Measurements from ENCODE around the gene IL25.

IL25 gene

DNA sequence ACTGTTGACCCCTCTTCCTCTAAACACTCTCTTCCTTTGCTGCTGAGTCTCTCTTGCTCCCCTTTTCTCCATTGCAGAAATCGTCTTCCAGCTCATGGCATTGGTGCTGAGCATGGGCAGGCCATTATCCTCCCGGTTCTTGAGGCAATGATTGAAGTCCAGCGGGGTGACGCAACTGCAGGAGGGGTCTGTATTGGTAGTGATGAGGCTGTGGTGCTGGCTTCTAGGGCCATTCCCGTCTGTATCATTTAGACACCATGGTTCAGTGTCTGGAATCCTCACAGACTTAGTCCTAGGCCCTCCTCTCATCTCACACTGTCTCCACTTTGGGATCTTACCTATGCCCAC, 19.2 kb upstream of the IL25 start:
- no peak for DNase-seq (ENCODE audit: low read depth)

DNA sequence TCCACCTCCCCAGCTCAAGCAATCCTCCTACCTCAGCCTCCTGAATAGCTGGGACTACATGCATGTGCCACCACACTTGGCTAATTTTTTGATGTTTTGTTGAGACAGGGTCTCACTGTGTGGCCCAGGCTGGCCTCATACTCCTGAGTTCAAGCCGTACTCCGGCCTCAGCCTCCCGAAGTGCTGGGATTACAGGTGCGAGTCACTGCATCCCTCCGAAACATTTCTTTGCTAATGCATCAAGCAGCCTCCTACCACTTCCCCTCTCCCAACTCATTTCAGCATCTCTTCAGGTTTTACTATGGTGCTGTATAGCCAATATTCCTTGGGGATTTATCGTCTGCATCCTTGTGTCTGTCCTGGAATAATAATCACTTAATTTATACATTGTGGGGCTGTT, 17.6 kb upstream of the IL25 start:
- no peak for DNase-seq (ENCODE audit: low read depth)

DNA sequence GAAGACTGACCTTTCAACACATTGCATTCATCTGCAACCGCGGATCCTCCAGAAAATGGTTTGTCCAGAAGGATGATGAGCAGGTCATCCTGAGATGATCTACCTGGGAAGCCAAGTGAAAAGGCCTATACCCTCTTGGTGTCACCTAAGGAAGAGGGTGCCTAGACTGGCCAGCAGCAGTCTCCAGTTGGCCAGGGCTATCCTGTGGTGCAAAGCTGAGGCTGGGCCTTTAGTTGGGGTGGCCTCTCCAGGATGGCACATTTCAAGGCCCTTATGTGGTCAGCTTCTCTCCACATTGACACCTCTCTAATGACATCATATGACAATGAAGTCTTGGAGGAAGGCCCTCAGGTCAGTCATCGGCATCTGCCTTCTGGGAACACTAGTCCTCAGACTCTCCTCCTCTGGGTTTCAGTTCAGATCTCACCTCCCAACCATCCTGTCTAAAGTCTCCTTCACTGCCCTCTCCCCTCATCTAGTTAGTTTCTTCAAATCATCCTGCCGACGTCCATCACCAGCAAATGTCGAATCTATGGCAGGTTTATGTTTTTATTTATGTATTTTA, 16.7 kb upstream of the IL25 start:
- no peak for DNase-seq (ENCODE audit: low read depth)

DNA sequence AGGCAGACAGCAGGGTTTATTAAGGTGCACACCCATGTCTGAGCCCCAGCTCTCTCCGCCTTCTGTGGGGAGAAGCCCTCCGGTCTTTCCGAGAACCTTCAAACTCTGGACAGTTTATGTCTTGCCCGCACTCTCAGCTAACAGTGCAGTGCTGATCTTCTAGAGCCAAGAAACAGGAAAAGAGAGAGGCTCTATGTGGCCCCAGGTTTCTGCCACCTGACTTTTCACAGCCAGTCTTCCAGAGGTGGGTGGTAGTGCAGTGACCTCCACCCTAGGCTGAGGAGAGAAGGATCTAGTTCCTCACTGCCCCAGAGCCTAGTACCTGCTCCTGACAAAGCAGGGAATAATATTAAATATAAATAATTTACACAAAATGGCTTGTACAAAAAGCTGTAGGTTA, 15.9 kb upstream of the IL25 start:
- no peak for DNase-seq (ENCODE audit: low read depth)

DNA sequence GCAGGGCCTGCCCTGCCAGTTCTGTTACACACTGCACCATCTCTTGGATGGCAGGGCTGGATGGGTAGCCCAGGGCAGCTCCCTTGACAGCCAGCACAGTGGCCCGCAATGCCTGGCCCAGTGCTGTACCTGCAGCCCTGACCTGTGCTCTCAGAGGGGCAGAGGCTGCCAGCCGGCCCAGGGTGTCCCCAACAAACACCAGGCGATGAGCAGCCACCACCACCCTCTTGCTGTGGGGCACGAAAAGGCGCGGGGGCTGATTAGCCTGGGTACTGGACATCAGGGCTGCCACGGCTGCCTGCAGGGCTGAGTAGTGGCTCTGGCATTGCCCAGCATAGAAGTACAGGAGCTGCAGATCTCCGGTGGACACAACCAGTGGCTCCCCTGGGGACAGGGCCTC, 15.3 kb upstream of the IL25 start:
- no peak for DNase-seq (ENCODE audit: low read depth)

DNA sequence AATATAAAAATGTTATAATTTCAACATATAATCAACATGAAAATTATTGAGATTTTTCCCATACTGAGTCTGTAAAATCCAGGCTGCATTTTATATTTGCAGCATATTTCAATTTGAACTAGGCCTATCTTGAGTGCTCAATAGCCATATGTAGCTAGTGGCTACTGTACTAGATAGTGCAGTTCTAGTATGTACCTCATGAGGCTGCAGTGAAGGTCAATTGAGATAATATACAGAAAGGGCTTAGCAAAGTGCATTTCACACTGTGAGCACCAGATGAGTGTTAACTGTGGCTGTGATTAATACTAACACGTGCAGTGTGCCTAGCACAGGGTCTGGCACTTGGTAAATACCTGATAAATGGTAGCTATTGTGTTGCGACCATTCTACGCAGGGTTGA, 14.6 kb upstream of the IL25 start:
- no peak for DNase-seq (ENCODE audit: low read depth)

DNA sequence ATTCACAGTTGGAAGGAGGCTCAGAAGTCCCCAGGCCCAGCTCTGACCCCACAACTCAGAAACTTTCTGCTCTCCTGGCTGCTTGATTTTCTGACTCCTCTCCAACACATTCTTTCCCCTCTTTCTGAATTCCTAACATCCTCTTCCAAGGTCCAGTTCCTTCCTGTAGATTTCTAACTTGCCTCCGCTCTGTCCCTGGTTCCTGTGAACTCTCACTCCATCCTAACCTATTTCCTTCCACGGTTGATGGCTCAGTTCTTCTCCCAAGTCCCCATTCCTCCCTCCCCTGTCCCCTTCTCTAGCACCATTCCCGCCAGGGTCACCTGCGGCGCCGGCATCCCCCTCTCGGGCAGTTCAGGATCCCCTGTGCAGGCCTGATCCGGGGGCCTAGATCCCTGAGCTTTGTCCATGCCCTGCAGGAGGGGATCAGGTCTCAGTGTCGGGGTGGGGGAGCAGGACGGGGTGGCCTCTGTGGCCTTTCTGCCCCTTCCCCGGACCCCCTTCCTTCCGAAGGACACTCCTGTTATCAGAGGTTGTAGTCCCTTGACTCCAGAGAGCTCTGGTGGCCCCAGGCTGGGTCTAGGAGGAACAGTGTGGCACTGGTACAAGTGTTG, 13.9 kb upstream of the IL25 start:
- no peak for DNase-seq (ENCODE audit: low read depth)

DNA sequence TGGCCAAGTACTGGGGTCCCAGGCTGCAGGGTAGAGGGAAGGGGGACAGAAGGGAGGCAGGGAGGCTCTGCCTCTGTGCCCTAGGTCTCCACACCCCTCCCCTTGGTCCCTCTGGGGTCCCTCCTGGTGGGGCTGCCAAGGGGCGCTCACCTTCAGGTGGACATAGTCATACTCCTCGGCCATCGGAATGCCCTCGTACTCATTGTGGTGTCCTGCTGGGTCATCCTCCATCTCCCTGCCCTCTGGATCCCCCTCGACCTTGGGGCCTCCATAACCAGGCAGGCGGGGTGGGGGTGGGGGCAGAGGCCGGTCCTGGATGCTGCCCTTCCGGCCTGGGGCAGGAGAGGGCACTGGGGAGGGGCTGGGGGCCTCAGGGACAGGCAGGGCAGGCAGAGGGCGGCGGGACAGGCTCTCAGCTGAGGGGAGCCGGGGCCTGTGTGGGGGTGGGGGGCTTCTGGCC, 13.4 kb upstream of the IL25 start:
- no peak for DNase-seq (ENCODE audit: low read depth)

DNA sequence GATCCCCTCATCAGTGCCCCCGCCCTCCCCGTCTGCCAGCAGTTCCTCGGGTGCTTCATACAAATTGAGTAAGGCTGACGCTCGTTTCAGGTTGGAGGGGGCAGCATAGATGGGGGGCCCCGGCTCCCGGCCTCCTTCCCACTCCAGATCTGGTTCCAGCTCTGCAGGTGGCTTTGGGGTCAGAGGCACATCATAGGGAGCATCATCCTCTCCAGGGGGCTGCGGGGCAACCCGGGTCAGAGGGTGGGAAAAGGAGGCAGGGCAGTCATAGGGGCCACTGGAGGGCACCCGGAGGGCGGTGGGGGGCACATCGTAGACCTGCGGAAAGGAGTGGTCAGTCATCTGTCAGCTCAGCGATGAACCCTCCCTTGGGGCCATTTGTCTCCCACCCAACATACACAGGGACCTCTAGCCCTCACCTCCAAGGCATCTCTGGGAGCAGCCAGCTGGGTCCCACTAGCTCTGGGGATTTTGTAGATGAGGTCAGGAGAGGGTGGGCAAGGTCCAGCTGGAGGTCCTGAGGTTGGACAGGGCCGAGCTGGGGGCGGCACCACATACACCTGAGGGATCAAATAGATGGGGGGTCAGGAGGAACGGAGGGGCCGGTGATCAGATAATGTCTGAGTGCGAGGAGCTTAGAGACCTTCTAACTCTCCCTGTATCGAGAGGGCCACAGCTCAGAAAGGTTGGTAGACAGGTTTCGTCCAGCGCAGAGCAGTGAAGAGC, 12.7 kb upstream of the IL25 start:
- no peak for DNase-seq (ENCODE audit: low read depth)

DNA sequence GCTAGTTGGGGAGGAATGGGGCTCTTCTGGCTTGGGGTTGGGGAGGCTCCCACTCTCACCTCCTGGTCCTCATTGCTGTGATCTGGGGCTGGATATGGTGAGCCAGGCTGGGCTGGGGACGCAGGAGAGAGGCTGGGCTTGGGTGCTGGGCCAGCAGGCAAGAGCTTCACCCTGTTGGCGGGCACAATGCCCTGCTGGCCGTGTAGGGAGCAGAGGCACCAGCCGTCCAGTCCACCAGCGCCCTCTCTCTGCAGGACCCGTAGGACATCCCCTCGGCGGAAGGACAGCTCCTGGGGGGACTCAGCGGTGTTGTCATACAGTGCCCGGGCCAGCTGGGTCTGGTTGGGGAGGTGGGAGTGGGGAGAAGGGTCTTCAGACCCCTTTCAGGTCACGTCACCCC, 12.1 kb upstream of the IL25 start:
- DNase-seq (ENCODE audit: low read depth) = no peak

DNA sequence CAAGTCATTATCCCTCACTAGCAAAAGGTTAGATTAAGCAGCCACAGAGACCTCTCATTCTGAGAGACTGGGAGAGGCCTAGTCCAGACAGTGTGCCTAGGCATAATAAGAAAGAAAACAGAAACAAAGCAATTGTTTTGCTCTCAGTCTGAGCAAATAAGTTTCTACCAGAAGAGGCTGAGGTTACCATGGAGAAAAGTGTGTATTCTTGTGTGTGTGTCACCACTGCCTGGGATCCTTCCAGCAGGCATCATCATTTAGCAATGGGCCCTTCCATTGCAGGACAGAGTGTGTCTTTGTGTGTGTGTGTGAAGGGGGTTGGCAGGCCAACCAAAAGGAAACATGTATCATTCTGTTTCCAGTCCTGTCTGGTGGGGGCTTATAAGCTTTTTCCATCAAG, 11.3 kb upstream of the IL25 start:
- DNase-seq (ENCODE audit: low read depth) = no peak

DNA sequence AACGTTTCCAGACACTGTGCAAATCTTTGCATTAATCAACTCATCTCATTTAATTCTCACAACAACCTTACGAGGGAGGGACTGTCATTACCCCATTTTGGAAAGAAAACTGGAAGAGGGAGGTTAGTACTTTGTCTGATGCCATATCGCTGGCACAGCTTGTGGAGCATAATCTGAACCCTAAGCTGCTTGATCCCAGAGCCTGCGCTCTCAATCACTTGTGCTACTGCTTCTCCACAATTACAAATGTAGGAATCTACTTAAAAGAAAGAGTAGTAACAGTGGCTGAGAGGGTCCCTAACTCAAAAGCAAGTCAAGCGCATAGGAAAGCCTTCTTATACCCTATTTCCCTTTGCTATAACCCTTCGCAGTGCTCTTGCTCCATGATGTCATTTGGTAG, 10.8 kb upstream of the IL25 start:
- DNase-seq (ENCODE audit: low read depth) = no peak

DNA sequence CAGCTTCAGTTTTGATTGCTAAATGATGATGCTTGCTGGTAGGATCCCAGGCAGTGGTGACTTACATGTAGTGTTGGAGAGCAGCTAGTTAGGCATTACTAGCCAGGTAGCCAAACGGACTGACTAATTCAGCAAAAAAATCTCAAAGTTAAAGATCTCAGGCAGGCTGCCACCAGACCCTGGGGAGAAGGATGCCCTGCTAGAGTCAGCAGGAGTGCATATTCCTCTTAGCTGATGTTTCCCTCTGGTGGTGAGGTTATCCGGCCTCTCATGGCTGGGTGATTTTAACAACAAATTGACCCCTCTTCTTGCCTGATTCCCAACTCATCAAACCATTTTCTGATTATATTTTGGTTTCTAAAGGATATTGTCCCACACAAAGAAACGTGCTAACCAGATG, 10.4 kb upstream of the IL25 start:
- no peak for DNase-seq (ENCODE audit: low read depth)

DNA sequence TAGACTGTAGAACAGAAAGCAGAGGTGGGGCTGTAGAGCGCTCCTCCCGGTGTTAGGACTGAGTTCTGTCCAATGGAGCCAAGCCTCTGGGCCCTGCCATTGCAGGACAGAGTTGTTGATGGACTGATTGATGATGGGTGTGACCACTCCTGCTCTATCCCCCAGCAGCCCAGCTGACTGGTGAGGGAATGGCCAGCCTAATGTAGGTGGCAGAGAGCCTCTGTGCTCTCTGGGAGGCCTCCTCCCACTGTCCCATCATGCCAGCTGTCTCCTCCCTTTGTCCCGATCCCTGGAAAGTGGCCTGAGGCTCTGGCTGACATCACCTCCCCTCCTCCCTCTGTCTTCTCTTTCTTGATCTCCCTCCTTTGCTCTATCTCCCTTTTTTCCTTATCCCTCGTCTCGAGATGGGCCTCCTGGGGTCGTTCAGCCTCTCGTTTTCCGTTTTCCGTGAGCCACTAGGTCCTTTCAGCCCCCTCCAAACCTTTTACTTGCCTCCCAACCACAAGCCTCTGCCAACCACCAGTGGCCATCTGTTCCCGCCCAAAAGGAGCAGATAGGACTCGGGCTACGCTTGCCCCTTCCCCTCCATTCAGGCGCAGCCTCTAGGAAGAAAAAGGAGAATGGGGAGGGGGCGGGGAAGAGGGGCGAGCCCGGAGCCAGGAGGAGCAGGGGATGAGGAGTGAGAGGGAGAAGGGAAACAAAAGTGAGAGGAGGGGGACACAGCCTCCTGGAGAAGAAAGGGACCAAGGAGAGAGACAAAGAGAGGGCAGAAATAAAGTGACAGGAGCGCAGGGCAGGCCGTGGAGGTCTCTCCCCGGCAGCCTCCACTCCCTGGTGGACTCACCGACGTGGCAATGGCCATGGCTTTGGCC, 8.2 kb upstream of the IL25 start:
- no peak for DNase-seq (ENCODE audit: low read depth)

DNA sequence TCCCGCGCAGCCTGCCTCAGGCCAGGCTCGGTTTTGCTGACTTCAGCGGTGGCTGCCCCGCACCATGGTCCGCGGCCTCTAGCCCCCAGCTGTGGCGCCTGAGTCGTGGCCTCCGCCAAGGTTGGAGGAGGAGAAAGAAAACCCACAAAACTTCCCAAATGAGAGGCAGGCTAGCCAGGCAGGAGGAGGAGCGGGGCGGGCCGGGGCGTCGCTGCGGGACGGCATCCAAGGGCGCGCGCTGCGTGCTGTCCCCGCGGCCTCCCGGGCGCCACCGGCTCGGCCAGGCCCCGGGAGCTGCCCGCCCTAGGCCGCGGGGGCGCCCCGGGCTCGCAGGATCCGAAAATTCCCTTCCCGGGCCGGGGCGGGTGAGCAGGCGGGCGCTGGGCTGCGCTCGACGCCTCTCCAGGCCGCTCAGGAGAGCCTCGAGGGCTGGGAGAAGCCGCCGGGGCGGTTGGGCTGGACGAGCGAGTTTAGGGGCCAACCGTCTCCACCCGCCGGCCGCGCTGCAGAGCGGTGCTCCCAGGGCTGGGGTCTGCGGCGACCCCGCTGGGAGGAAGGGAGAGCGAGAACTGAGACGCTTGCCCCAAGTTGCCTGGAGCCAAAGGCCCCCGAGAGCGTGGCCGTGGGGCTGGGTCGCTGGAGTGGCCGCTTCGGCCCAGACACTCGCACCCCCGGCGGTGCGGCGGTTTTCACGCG, 7.4 kb upstream of the IL25 start, which contains the start of gene EFS:
Gene EFS, minus strand, starts transcription at position 137 of the 696 bp plus-strand sequence. CDS start 147 bp downstream, outside the sequence.
- no peak for DNase-seq (ENCODE audit: low read depth)

DNA sequence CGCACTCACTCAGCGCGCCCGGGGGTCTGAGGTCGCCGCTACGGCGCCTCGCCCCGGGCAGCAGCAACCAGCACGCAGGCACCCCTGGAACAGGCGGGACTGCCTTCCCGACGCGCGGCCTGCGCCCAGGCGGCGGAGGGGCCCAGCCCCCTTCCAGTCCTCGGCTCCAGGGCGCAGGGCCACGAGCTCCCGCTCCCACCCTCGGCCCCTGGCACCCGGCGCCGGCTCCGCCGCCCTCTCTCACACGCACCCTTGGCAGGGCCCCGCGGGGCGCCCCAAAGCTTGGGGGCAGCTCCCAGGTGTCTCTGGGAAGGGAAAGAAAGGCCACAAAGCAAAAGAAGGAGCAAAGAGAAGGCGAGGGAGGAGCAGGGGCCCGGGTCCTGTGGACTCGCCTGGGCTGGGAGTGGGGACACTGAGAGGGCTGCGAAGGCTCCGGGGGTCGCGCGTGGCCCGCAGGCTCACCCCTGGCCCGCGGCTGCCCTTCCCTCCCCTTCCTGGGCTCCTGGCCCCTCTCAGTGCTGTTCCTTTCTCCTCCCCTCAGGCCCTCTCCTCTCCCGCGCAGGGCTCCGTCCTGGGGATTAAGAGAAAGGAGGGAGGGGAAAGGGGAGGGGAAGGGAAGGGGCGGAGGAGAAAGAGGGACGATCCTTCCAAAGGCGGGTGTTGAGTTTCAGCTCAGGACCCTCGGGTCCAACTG, 6.7 kb upstream of the IL25 start:
- no peak for DNase-seq (ENCODE audit: low read depth)

DNA sequence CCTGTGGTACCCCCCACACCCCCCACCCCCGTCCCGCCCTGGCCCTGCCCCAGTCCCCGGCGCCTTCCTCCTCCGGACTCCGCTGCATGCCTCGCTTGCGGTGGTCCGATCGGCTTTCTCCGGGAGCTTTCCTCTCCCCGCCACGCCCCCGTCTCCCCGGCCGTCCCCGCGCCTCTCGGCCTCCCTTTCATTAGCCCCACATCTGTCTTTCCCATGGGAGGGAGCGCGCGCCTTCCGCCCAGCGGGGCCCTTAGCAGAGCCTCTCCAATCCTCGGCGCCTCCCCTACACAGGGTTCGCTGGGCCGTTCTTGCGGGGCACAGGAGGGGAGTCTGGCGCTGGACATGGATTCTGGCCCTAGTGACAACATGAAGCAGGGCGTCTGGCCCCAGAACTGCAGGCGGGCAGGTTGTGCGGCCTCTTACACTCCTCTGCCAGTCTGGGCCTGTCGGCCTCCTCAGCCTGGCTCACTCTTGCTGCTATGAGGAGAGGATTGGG, 6.1 kb upstream of the IL25 start:
- DNase-seq (ENCODE audit: low read depth) = no peak

DNA sequence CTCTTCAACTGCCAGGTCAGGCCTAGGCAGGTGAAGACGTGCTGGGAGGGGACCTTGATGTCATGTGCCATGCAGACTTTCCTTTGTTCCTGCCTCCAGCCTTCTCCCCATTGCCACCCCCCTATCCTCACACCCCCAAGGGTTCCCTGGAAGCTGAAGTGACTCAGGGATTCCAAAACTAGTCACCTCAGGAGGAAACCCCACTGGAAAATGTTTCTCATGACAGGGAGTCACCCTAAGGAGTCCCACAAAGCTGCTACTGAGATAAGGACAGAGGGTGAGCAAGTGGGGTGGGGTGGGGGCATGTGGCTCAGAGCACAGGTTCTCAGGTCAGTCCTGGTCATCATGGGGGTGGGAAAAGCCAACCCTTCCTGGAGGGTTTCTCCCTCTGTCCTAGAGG, 2.4 kb upstream of the IL25 start:
- no peak for DNase-seq (ENCODE audit: low read depth)

DNA sequence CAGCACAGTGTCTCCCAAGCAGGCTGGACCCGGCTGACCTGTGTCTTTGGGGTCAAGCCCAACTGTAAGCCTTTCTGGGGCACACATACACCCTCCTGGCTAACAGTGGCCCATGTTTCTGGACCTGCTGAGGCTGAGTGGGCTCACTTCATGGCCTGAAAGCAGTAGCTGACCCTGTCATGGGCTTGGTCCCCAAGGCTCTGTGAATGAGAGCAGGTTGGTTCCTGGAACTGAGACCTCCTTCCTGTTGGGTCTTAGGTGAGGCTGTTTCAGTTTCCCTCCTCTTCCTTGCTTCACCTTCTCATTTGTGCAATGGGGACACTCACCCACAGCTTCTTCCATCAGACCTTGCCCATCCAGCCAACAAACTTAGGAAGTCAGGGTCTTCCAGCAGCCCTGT, 744 bp upstream of the IL25 start:
- no peak for DNase-seq (ENCODE audit: low read depth)

DNA sequence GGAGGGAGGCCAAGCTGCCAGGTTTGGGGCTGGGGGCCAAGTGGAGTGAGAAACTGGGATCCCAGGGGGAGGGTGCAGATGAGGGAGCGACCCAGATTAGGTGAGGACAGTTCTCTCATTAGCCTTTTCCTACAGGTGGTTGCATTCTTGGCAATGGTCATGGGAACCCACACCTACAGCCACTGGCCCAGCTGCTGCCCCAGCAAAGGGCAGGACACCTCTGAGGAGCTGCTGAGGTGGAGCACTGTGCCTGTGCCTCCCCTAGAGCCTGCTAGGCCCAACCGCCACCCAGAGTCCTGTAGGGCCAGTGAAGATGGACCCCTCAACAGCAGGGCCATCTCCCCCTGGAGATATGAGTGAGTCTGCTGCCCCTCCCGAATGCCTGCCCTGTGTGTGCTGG, 432 bp downstream of the IL25 start:
- DNase-seq (ENCODE audit: low read depth) = no peak

DNA sequence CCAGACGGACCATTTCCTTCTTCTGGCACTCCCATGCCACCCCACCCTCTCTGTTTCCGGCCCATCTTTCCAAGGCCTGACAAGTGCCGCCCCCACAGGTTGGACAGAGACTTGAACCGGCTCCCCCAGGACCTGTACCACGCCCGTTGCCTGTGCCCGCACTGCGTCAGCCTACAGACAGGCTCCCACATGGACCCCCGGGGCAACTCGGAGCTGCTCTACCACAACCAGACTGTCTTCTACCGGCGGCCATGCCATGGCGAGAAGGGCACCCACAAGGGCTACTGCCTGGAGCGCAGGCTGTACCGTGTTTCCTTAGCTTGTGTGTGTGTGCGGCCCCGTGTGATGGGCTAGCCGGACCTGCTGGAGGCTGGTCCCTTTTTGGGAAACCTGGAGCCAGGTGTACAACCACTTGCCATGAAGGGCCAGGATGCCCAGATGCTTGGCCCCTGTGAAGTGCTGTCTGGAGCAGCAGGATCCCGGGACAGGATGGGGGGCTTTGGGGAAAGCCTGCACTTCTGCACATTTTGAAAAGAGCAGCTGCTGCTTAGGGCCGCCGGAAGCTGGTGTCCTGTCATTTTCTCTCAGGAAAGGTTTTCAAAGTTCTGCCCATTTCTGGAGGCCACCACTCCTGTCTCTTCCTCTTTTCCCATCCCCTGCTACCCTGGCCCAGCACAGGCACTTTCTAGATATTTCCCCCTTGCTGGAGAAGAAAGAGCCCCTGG, 3.1 kb downstream of the IL25 start:
- no peak for DNase-seq (ENCODE audit: low read depth)
